ENCODE results near the gene SSBP2. TPM values are rescaled to one million over a fixed set of nuclear protein-coding genes. Genes with fewer than 3 reads are reported as not detected.

Gene SSBP2
- total RNA-seq, 4 donors from 2014 or later: 25.9 to 94.6 (median 41.8) TPM

DNA sequence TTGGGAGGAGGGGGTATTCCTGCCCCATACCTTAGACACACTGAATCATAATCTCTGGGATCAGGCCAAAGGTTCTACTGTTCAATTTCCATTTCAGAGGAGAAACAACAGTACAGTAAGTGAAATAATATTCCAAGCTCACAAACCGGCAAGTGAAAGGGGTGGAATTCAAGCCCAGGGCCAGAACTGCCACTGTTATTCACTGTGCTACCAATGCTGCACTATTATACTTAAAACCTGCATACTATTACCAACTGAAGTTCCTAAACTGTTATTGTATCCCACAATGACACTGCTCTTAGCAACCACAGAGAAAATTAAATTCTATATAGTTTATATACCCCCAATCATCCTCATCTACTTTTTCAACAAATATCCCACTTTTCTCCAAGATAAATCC, 24.6 kb downstream of the SSBP2 start:
- ATAC-seq (ENCODE audit: low FRiP score): no peak
- DNase-seq (ENCODE audit: low spot score): no peak
- TF ChIP-seq, protein P1, sequence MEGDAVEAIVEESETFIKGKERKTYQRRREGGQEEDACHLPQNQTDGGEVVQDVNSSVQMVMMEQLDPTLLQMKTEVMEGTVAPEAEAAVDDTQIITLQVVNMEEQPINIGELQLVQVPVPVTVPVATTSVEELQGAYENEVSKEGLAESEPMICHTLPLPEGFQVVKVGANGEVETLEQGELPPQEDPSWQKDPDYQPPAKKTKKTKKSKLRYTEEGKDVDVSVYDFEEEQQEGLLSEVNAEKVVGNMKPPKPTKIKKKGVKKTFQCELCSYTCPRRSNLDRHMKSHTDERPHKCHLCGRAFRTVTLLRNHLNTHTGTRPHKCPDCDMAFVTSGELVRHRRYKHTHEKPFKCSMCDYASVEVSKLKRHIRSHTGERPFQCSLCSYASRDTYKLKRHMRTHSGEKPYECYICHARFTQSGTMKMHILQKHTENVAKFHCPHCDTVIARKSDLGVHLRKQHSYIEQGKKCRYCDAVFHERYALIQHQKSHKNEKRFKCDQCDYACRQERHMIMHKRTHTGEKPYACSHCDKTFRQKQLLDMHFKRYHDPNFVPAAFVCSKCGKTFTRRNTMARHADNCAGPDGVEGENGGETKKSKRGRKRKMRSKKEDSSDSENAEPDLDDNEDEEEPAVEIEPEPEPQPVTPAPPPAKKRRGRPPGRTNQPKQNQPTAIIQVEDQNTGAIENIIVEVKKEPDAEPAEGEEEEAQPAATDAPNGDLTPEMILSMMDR (IDR thresholded peaks at IDR 0.05): no peak

DNA sequence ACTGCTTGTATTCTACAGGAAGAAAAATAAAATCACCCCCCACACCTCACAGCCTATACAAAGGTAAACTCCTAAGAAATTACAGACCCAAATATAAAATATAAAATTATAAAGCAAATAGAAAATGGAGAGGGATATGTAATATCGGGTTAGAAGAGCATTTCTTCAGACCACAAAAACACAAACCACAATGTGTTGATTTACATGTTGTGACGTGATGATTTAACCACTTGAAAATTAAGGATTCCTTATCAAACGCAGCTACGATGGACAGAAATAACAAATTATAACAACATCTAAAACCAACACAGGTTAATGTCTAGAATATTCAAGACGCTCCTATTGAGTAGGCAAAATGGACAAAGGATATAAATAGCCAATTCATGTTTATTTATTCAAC, 26.3 kb downstream of the SSBP2 start:
- DNase-seq (ENCODE audit: low spot score) (no peak), ATAC-seq (ENCODE audit: low FRiP score) (no peak)
- TF ChIP-seq, protein P1 (IDR thresholded peaks at IDR 0.05): no peak

DNA sequence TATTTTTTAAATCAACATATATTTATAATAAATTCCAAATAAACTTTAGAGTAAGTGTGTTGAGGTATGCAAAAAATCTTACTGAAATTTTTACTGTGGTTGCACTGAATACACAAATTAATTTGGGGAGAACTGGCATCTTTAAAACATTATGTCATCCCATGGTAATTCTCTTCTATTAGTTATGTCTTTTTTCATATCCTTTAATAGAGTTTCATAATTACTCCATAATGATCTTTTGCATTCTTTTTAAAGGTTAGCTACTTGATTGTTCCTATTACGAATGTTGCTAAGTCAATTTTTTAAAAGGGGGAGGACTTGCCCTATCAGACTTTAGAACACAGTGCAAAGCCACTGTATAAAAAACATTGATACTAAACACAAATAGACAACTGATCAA, 26.8 kb downstream of the SSBP2 start:
- DNase-seq (ENCODE audit: low spot score) (no peak), ATAC-seq (ENCODE audit: low FRiP score) (no peak)
- TF ChIP-seq, protein P1 (IDR thresholded peaks at IDR 0.05): no peak

- no peak for DNase-seq (ENCODE audit: low spot score)
- ATAC-seq (ENCODE audit: low FRiP score): no peak
Observed at GRCh38 chr5:81721049-81721448, 29.8 kb downstream of the SSBP2 start.

GRCh38 chr5:81719743-81720345, 31.1 kb downstream of the SSBP2 start:
- DNase-seq (ENCODE audit: low spot score) (no peak), ATAC-seq (ENCODE audit: low FRiP score) (no peak)
- TF ChIP-seq, protein P1 (IDR thresholded peaks at IDR 0.05): no peak

More at GRCh38 chr5:81721049-81721448, 29.8 kb downstream of the SSBP2 start:
- TF ChIP-seq, protein P1 (IDR thresholded peaks at IDR 0.05): no peak

DNA sequence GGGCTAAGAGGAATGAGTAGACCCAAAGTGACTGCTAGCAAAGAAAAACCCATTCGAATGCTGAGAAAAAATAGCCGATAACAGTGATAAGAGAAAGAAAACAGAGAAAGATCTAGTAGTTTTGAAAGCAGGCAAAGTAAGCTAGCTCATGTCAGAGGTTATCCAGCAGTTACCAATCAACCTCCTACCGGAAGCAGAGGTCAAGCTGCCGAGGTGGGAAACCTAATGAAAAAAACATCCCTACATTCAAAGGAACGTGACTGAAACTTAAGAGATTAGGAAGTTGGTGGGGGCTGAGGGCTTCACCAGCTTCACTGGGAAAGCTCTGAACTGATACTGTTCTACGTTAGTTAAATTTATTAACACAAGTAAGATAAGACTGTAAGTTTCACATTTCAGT, 32.6 kb downstream of the SSBP2 start:
- TF ChIP-seq, protein P1 (IDR thresholded peaks at IDR 0.05): no peak
- ATAC-seq (ENCODE audit: low FRiP score): no peak
- DNase-seq (ENCODE audit: low spot score): no peak

DNA sequence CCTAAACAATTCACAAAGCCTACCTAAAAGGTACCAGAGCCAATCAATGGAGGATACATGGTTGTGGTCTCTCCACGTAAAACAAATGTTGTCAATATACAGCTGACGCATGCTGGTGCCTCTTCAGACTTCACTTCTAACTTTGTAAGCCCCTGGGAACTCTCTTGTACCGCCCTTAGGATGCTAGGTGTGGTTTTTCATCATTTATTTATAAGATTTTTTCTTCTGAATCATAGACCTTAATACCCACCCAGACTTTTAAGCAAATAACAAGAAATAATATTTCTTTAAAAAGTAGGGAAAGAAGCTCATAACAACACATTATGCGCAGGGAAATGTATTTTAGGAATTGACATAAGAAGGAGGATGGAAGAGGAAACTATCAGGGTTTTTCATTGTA, 33.0 kb downstream of the SSBP2 start:
- no peak for ATAC-seq (ENCODE audit: low FRiP score)
- no peak for DNase-seq (ENCODE audit: low spot score)
- TF ChIP-seq, protein P1 (IDR thresholded peaks at IDR 0.05): no peak
